Stimulated activated CD4-positive, alpha-beta T cell treated with anti-CD3 and anti-CD28 coated beads, Interleukin-12 subunit alpha, Interleukin-12 subunit beta, amount 100 ng/mL, for 24 hours (primary cell): ENCODE results near the gene VPREB1.
"Not testable (repeated sequence)": the region's sequence is repeated elsewhere in the genome, so short reads cannot be mapped to it uniquely, and the experiment has no call there.

Source experiments
- DNase-seq, 2 experiments: peaks; one replicate each; pipeline ENCODE4 v3.0.0-alpha.2; 2020; ENCODE audit warnings: low read depth in 2 of 2

Gene VPREB1

DNA sequence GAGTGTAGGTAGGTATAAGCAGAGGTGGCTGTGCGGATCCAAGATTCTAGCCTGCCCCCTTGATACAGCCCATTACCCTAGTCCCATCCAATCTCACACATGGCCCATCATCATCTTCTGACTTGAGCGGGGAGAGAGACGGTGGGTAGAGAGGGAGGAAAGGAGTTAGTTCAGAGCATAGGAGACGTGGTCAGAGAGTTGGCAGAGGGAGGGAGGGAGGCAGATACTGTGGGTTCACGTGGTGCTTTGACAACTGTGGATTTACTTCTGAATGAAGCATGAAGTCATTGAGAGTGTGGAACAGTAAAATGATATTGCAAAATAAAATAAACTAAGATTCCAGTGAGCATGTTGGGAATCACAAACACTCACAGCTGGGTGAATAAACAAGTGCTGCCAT lies 31.4 kb upstream of the VPREB1 start:
- DNase-seq: no peak

DNA sequence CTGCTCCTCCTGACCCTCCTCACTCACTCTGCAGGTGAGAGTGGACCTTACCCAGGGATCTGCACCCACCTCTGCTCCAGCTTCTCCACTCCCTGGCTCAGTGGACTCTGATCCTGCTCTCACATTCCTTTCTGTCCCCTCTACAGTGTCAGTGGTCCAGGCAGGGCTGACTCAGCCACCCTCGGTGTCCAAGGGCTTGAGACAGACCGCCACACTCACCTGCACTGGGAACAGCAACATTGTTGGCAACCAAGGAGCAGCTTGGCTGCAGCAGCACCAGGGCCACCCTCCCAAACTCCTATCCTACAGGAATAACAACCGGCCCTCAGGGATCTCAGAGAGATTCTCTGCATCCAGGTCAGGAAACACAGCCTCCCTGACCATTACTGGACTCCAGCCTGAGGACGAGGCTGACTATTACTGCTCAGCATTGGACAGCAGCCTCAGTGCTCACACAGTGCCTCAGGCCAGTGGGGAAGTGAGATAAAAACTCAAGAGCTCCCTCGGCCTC lies 29.7 kb upstream of the VPREB1 start:
- no peak for DNase-seq

DNA sequence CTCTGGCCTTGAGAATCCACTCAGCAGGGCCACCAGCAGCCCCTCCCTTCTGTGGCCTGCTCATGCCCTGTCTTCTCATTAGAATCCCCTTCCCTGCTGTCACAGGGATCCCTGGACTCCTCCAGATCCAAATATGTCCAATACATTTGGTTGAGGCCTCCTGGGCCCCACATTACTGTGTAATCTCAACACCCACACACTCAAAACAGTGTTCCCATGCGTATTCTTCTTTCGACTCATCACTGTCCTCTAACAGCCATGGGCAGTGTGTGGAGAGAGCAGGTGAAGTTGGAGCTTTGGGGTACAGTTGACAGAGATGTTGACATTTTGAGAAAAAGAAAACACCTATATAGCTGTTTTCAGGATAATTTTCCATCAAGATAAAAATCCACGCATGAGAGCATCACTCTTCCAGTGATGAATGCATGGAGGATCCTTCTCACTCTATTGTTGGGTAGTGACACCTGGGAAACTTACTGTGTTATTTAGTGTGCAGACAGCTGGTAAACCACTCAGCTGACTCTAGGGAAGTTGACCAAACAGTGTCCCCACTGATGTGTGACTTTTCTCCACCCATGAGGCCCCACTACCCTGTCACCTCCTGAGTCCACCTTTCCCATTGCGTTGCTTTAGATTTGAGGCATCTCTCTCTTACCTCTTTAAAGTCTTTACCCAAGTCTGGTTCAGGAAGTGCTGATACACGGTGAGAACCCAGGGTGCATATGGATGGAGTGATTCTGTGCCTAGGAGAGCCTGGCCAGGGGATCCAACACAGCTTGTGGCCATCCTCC lies 28.7 kb upstream of the VPREB1 start:
- no peak for DNase-seq

DNA sequence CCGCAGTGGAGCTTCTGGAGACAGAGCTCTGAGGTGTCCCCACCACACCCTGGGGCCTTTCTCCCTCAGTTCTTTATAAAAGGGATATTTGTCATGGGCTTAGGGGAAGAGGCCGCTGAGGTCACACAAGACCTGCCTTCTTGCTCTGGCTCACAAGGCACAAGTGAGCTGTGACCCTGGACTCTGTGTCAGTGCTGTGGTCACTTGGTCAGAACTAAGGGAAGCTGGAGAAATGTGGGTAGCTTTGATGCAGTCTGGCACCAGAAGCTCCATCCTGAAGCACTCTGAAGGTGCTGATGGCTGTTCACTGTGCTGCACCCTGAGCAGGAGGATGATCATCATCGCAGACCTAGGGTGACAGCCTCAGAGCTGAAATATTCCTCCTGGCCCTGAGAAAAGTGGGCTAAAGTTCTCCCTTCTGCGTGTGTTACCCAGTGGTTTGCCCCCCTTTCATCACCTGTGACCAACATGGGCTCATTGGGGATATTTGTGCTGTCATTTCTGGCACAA lies 28.1 kb upstream of the VPREB1 start:
- DNase-seq: no peak

DNA sequence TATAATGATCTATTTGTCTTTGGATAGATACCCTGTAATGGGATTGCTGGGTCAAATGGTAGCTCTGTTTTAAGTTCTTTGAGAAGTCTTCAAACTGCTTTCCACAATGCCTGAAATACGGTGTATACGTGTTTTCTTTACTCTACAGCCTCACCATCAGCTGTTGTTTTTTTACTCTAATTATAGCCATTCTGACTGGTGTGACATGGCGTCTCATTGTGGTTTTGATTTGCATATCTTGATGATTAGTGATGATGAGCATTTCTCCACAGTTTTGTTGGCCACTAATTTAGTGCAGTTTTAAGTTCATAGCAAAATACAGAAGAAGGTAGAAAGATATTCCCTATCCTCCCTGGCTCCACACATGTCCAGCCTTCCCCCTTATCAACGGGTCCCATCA lies 26.3 kb upstream of the VPREB1 start:
- DNase-seq: no peak

DNA sequence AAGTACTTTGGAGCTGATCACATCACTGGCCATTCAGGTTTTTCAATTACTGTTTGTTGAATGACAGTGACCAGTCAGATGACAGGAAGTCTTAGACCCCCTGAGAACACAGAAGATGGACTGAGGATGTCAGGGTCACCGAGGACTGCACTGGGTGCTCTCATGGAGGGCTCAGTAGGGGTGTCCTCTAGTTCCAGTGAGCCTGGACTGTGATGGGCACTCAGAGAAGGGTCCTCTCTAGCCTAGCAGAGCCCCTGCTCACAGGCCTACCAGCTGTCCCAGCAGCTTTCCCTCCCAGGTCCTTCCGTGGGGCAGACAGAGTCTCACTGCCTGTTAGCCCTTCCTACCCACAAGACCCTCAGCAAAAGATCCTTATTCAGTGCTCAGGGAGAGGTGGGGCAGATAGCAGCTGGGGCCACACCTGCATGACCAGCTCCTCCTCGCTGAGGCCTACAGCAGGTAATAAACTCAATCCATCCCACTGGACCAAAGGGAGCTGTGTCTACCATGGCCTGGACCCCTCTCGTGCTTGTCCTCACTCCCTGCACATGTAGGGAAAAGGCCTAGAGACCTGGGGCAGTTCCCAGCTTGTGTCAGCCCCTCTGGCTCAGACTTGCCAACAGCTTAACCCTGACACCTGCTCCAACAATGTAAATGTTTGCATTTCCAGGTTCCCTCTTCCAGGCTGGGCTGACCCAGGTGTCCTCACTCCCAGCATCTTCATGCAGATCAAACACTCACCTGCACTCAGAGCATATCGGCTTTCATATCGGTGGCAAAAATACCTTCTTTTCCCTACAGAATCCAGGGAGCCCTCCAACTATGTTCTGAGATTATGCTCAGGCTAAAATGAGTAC lies 25.2 kb upstream of the VPREB1 start:
- no peak for DNase-seq

DNA sequence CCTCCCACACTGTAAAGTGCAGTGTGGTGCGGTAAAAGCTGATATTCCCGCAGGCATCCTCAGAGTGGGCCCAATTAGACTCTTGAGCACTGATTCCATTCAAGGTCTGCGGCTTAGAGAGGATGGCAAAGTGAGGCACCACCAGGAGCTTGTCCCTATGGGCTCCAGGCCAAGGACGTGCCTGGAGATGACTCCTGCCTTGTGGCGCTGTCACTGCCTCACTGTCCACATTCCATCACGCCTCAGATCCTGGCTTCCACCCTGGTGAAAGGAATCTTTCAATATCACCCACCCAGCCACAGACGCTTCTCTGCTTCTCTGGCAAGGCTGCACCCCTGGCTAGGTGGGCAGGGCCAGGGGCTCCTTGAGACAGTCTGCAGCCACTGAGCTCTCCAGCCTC lies 23.5 kb upstream of the VPREB1 start:
- DNase-seq: not testable (repeated sequence)

DNA sequence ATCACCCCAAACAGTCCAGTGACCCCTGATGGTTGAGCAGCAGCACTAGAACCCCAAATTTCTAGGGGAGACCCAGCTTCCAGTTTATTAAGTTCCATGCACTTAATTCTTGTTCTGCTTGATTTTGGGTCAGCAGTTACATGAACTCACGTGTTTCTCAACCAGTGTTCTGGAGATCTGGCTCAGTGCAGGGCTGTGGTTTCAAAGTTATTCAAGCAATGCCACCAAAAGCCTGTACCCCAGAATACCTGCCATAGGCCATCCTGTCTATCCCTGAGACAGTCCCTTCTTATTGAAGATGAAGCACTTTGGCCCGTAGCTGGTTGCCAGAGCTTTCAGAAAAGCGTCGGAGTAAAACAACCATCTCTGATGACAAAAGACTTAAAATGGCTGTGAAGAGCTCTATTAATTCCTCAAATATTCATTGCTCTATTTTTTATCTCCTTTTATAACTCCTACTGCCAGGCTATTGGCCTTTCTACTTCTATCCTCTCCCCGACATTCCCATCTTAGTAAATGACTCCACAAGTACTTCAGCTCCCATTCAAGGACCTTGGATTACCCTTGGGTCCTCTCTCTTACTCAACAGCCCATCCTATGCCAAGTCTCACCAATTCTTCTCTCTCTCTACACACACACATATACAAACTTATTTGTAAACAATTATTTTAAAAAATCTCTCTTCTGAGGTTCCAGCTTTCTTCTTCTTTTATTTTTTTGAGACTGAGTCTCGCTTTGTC lies 18.0 kb upstream of the VPREB1 start:
- DNase-seq: no peak

DNA sequence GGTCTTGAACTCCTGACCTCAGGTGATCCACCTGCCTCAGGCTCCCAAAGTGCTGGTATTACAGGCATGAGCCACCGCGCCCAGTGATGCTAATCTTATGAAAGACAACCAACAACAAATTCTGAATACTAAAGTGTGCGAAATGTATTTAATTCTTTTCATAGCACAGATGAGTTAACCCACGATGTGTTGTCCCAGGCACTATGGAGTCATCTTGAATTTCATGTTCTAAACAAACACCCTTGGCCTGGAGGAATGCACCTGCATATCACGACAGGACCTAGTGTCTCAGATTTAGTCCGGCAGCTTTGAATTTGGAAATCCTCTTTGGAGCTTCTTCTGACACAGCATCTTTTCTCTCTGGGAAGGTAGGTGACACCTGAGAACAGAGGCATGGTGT lies 16.2 kb upstream of the VPREB1 start:
- no peak for DNase-seq

DNA sequence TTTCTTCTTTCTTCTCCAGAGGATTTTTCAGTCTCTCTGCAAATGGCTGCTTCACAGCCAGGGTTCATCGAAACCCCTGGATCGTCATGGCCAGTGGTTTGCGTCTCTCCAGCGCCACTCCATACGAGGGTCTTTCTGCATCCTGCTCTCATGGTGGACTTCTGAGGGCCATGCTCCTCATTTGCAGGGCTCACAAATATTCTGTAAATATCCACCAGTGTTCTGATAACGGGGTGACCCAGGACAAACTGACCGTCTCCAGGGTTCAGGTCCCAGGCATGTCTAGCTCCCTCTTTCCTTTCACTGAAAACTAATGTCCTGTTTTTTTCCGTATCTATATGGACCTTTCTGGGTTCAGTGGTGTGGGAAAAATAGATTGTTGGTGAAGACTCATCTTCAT lies 15.7 kb upstream of the VPREB1 start:
- no peak for DNase-seq

DNA sequence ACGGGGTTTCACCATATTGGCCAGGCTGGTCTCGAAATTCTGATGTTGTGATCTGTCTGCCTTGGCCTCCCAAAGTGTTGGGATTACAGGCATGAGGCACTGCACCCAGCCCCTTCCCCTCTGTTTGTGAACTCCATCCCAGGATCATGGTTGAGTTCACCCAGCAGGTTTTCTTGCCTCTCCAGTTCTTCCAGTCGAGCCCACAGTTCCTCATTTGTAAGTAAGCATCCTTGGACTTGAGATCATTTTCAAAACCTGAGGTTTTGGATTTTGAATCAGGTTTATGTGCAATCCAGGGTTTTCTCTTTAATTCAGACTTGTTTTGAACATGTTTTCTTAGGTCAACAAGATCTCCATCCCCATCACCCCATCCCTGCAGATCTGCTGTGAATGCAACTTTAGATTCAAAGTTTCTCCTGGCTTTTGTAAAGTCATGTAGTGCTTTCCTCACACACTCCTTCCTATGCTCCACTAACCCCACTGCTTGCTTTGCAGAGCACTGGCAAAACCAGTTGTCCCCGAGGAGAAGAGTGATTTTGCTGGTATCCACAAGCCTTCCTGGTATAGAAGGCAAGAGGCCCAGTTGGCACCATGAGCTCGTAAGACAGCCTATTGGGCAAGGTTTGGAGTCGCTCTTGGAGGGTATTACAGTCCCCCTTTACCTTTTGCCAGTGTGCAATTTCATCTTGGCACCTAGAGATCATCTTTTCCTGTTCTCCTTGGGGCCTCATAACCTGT lies 14.7 kb upstream of the VPREB1 start:
- no peak for DNase-seq

DNA sequence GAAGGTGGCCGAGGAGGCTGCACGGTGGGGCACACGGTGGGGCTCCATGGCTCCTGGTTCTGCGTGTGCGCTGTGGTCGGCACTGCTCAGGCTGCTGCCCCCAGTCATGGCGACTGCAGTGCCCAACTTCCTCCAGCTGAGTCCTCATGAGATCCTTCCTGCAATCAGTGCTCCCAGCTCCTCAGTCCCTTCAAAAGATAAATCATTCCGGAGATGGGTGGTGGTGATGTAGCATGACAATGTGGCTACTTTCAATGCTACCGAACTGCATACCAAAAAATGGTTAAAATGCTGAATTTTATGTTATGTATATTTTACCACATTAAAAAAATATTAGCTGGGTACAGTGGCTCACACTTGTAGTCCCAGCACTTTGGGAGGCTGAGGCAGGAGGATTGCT lies 14.1 kb upstream of the VPREB1 start:
- no peak for DNase-seq

DNA sequence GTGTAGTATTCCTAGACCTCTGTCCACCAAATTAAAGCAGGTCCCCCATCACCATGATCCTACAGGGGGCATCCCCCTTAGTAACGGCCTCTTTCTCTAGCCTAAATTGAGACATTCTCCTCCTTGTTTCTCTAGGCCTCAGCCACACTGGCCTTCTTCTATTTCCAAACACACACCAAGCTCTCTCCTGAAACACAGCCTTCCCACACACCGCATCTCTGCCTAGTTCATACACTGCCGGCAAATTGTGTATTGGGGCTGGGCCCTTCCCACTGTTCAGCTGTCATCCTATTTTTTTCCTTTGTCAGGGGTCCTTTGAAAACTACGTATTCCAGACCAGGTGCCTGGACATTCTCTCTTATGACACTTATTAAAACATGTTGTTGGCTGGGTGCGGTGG lies 11.5 kb upstream of the VPREB1 start:
- DNase-seq: no peak

DNA sequence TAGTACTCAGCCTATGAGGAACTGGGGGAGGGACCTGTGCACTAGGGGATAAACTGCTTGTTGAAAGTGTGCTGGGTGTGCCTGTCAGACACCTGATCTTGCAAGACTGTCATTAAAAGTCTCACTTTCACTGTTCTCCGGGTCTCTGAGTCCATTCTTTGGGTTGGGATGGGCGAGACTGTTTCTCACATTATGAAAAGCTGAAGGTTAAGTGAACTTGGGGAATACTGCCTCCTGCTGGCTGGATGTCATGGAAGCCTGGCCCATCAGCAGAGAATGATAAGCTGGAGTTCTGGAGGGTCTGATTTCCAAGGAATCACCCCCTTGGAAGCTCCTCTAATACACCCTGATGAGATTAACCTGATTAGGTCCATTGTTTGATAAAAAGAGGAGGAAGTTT lies 9.0 kb upstream of the VPREB1 start:
- peak; percentile 26 to 66 for DNase-seq

DNA sequence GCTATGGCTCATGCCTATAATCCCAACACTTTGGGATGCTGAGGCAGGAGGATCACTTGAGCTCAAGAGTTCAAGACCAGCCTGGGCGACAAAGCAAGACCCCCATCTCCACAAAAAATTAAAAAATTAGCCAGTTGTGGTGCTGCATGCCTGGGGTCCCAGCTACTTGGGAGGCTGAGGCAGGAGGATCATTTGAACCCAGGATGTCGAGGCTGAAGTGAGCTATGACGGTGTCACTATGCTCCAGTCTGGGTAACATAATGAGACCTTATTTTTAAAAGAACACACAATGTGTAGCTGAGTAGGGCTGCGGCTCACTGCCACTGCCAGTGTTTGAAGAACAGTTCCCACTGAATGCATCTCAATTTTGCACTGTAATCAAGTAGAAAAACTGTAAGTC lies 7.1 kb upstream of the VPREB1 start:
- no peak for DNase-seq

DNA sequence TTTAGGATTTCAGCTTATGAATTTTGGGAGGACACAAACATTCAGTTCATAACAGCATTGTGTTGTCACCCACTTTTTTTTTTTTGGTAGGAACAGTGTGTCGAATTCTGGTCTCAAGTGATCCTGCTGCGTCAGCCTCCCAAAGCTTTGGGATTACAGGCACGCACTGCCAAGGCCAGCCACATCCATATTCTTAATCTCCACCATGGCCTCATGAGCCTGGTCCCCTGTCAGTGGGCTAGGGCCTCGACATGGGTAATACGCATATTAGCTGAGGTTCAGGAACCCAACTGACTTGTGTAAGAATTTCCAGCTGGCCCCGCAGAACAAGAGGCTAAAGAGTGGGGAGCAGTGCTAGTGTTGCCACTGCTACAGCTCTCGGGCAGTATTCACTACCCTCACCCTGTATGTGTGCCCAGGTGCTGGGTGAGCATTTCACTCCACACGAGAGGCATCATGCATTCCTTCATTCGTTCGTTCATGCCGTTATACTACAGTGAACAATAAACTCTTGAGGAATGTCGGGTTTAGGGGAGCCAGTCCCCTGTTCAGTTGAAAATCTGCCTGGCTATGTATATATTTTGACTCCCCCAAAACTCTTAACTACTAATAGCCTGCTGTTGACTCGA lies 5.2 kb upstream of the VPREB1 start:
- no peak for DNase-seq

DNA sequence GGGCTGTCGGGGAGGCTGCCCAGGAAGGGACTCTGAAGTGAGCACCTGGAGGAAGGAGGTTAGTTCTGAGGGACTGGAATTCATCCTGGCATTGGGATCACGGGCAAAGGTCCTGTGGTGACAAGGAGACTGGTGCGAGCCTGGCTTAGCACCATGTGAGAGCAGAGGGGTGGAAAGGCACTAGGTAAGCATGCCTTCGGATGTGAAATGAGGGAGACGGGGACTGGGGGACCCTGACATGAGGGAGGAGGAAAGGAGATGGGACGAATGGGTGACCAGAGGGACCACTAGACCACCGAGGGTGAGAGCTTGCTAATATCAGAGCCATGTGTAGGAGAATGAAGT lies 3.1 kb upstream of the VPREB1 start:
- no peak for DNase-seq

DNA sequence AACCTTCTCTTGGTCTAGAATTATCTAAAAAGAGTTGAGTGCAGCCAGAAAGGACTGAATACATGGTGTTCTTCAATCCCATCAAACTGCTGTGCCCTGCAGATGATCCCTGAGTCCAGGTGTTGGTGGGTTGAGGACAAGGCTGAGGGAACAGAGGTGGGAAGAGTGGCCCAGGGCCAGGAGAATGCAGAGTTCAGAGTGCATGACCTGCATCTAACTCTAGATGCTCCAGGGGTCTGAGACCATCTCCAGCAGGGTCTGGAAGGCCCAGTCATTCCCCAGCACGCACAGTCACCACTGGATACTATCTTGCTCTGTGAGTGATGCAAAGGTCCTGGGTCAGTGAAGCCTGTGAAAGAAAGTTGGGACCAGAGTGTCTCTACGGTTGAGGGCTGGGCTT lies 2.1 kb upstream of the VPREB1 start:
- no peak for DNase-seq

DNA sequence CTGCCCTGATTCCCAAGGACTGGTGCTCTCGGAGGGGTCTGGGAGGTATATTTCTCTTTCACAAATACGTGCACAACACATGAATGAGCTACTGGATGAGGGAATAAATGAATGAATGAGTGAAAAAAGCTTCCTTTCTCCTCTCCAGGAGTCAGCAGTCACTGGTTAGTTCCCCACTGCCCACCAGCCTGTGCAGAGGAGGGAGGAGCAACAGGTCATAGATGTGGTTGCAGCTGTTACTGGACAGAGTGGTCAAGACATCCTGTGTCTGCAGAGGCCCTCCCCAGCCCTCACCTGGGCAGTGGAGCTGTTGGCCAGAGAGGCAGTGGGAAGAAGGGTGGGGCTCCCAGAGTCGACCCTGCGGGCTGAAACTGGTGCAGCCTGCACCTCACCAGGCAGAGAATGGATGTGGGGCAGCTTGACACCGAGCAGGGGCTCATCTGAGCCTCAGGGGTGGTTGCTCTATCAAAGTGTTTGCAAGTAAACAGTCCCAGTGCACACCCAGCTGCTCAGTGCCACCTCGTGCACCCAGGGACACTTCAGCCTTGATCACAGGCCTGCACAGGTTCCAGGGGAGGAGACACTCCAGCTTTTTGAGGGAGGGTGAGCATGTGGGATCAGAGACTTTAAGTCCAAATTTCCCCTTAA lies 1.4 kb upstream of the VPREB1 start:
- DNase-seq: no peak

DNA sequence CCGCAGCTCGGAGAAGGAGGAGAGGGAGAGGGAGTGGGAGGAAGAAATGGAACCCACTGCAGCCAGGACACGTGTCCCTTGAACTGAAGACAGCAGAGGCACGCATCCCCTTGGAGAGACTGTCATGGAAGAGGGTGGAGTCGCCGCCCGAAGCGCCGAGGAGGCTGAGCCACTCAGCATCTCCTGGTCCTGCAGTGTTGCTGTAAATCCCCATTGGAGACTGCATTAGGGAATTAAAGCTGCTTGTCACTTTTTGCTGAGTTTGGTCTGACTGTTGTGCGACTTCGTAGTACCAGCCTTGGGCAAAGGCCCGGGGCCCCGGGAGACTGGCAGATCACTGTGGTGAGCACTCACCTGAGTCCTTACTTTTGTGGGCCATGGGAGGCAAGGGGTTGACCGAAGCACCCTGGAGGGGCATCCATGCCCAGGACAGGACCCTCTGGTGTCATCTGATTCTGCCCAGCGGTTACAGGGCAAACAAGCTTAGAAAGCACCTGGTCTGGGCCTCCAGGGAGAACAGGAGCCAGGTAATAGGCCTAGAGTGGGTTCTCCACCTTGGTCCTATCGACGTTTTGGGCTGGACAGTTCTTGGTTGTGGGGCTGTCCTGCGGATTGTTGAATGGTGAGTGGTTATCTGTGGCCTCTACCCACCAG lies 797 bp downstream of the VPREB1 start:
- no peak for DNase-seq
